Neural crest cell (in vitro differentiated cells): ENCODE data around the gene FSTL4. TPM values are rescaled to one million over a fixed set of nuclear protein-coding genes. Genes with fewer than 3 reads are reported as not detected.

Experiments used
- DNase-seq: peaks from one replicate; pipeline ENCODE4 v3.0.0; 2021; ENCODE audit warnings: low read depth, mixed read lengths, low spot score
- H3K27ac Mint-ChIP-seq: one replicate; pipeline ENCODE4 v1.8.0; 2021; ENCODE audit warnings: mild to moderate bottlenecking, mixed read lengths; ENCODE audit not compliant: unreplicated experiment
- H3K27me3 Mint-ChIP-seq: 2 replicates; pipeline ENCODE4 v1.8.0; 2021; ENCODE audit warnings: low read depth, mild to moderate bottlenecking, mixed read lengths
- H3K36me3 Mint-ChIP-seq: 2 replicates; pipeline ENCODE4 v1.8.0; 2021; ENCODE audit warnings: low read depth, mild to moderate bottlenecking, mixed read lengths
- H3K4me1 Mint-ChIP-seq: 2 replicates; pipeline ENCODE4 v1.8.0; 2021; ENCODE audit warnings: mixed read lengths
- H3K4me3 Mint-ChIP-seq: one replicate; pipeline ENCODE4 v1.8.0; 2021; ENCODE audit warnings: mild to moderate bottlenecking, mixed read lengths
- H3K9me3 Mint-ChIP-seq: 2 replicates; pipeline ENCODE4 v1.8.0; 2021; ENCODE audit warnings: mixed read lengths
- CTCF ChIP-seq: fragments of 200-600 bp; sonication (generic); conservative IDR thresholded peaks from 2 replicates; pipeline ENCODE4 v1.5.0; 2021; ENCODE audit warnings: antibody characterized with exemption, mild to moderate bottlenecking
- total RNA-seq: library from RNA; stranded (reverse); gene quantifications from 2 replicates; pipeline ENCODE4 v1.2.1, GENCODE V29; 2021

The FSTL4 gene
- total RNA-seq, 1 donor from 2014 or later: 2.0 TPM

GRCh38 chr5:133386662-133387061 is 225.7 kb downstream of the FSTL4 start:
- TF ChIP-seq CTCF: no peak
- H3K27ac Mint-ChIP-seq: no peak overlapping the region
- no peak for DNase-seq
- no peaks in the 10 kb centered on the region for H3K27me3 Mint-ChIP-seq
- H3K4me1 Mint-ChIP-seq: peaks cover 15% of the 10 kb centered on the region
- no peaks in the 10 kb centered on the region for H3K9me3 Mint-ChIP-seq
- H3K36me3 Mint-ChIP-seq: no peaks in the 10 kb centered on the region
- H3K4me3 Mint-ChIP-seq: no peak overlapping the region

- TF ChIP-seq CTCF: no peak
- DNase-seq: no peak
- Mint-ChIP-seq H3K36me3 (no peaks in the 10 kb centered on the region), H3K9me3 (no peaks in the 10 kb centered on the region), H3K4me1 (peaks cover 15% of the 10 kb centered on the region), H3K4me3 (no peak overlapping the region), H3K27ac (no peak overlapping the region), H3K27me3 (no peaks in the 10 kb centered on the region)
These were observed 227.0 kb downstream of the FSTL4 start for GRCh38 chr5:133385346-133385745.

GRCh38 chr5:133384903-133385302 is 227.4 kb downstream of the FSTL4 start:
- Mint-ChIP-seq H3K4me1 (peaks cover 15% of the 10 kb centered on the region), H3K9me3 (no peaks in the 10 kb centered on the region), H3K36me3 (no peaks in the 10 kb centered on the region), H3K27ac (no peak overlapping the region), H3K4me3 (no peak overlapping the region), H3K27me3 (no peaks in the 10 kb centered on the region)
- no peak for TF ChIP-seq CTCF
- no peak for DNase-seq

- Mint-ChIP-seq H3K4me3 (no peak overlapping the region), H3K27ac (no peak overlapping the region), H3K9me3 (peaks cover 2% of the 10 kb centered on the region), H3K4me1 (peaks cover 15% of the 10 kb centered on the region), H3K36me3 (peaks cover 1% of the 10 kb centered on the region), H3K27me3 (no peaks in the 10 kb centered on the region)
- no peak for TF ChIP-seq CTCF
- no peak for DNase-seq
These were observed 228.1 kb downstream of the FSTL4 start for GRCh38 chr5:133384120-133384855.

- Mint-ChIP-seq H3K4me1 (peaks cover 15% of the 10 kb centered on the region), H3K36me3 (peaks cover 2% of the 10 kb centered on the region), H3K4me3 (no peak overlapping the region), H3K27me3 (no peaks in the 10 kb centered on the region), H3K27ac (no peak overlapping the region), H3K9me3 (peaks cover 3% of the 10 kb centered on the region)
- no peak for DNase-seq
- no peak for TF ChIP-seq CTCF
These were observed 228.8 kb downstream of the FSTL4 start for GRCh38 chr5:133383580-133383939.
